ENCODE results near the gene SCYL3. TPM values are rescaled to one million over a fixed set of nuclear protein-coding genes. Genes with fewer than 3 reads are reported as not detected.
A peak's percentile ranks its signal among the peaks of the same experiment; 100 is the strongest.
"Not testable (repeated sequence)": the region's sequence is repeated elsewhere in the genome, so short reads cannot be mapped to it uniquely, and the experiment has no call there.

The SCYL3 gene
- total and polyA plus RNA-seq, 4 donors: 11.4 to 15.4 (median 11.6) TPM

GRCh38 chr1:169873582-169874199 is 20.0 kb downstream of the SCYL3 start:
- peaks cover 4% of the 10 kb centered on the region for H3K4me1 ChIP-seq (ENCODE audit: control insufficient read depth, insufficient read depth, low read length)
- H3K27me3 ChIP-seq (ENCODE audit: control insufficient read depth, insufficient read depth, low read length): no peaks in the 10 kb centered on the region
- no peak for DNase-seq (ENCODE audit: low read depth in 4 of 6, low spot score in 6 of 6)
- H3K9me3 ChIP-seq (ENCODE audit: control insufficient read depth, insufficient read depth, low read length): peaks cover 5% of the 10 kb centered on the region
- H3K27ac ChIP-seq (ENCODE audit: low read depth, low read length): no peak overlapping the region
- WGBS (ENCODE audit: insufficient coverage): no CpG with 5 or more reads among the region's 3 CpGs
- no peak overlapping the region for H3K4me3 ChIP-seq (ENCODE audit: low read depth, low read length)
- H3K36me3 ChIP-seq (ENCODE audit: control insufficient read depth, insufficient read depth, low read length): peaks cover 35% of the 10 kb centered on the region

DNA sequence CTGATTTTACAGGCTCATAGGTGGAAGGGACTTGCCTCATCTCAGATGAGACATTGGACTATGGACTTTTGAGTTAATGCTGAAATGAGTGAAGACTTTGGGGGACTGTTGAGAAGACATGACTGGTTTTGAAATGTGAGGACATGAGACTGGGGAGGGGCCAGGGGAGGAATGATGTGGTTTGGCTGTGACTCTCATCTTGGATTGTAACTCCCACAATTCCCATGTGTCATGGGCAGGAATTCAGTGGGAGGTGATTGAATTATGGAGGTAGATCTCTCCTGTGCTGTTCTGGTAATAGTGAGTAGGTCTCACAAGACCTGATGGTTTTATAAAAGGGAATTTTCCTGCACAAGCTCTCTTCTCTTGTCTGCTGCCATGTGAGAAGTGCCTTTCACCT is 20.8 kb downstream of the SCYL3 start:
- Histone ChIP-seq H3K27me3 (ENCODE audit: control insufficient read depth, insufficient read depth, low read length) (no peaks in the 10 kb centered on the region), H3K4me1 (ENCODE audit: control insufficient read depth, insufficient read depth, low read length) (peaks cover 5% of the 10 kb centered on the region), H3K27ac (ENCODE audit: low read depth, low read length) (no peak overlapping the region), H3K9me3 (ENCODE audit: control insufficient read depth, insufficient read depth, low read length) (peaks cover 5% of the 10 kb centered on the region), H3K36me3 (ENCODE audit: control insufficient read depth, insufficient read depth, low read length) (peaks cover 37% of the 10 kb centered on the region), H3K4me3 (ENCODE audit: low read depth, low read length) (no peak overlapping the region)
- DNase-seq (ENCODE audit: low read depth in 4 of 6, low spot score in 6 of 6): no peak

GRCh38 chr1:169871988-169872387 is 21.7 kb downstream of the SCYL3 start:
- not testable (repeated sequence) for H3K4me1 ChIP-seq (ENCODE audit: control insufficient read depth, insufficient read depth, low read length)
- 98% methylated on average over 3 of the region's 3 CpGs for WGBS (ENCODE audit: insufficient coverage)
- H3K36me3 ChIP-seq (ENCODE audit: control insufficient read depth, insufficient read depth, low read length): peaks cover 33% of the 10 kb centered on the region

GRCh38 chr1:169869426-169869825 is 24.3 kb downstream of the SCYL3 start:
- H3K4me3 ChIP-seq (ENCODE audit: low read depth, low read length): no peak overlapping the region
- peak overlapping the region; percentile 77 for H3K27ac ChIP-seq (ENCODE audit: low read depth, low read length)
- H3K9me3 ChIP-seq (ENCODE audit: control insufficient read depth, insufficient read depth, low read length): peaks cover 5% of the 10 kb centered on the region
- no peaks in the 10 kb centered on the region for H3K27me3 ChIP-seq (ENCODE audit: control insufficient read depth, insufficient read depth, low read length)
- WGBS (ENCODE audit: insufficient coverage): 45% methylated on average over 1 of the region's 1 CpG
- H3K36me3 ChIP-seq (ENCODE audit: control insufficient read depth, insufficient read depth, low read length): peaks cover 46% of the 10 kb centered on the region
- H3K4me1 ChIP-seq (ENCODE audit: control insufficient read depth, insufficient read depth, low read length): peaks cover 5% of the 10 kb centered on the region
- peak in 4 of 6 donors; percentile 52 to 89 (median 76) for DNase-seq (ENCODE audit: low read depth in 4 of 6, low spot score in 6 of 6)

More at GRCh38 chr1:169871988-169872387, 21.7 kb downstream of the SCYL3 start:
- not testable (repeated sequence) for H3K27me3 ChIP-seq (ENCODE audit: control insufficient read depth, insufficient read depth, low read length); H3K27ac ChIP-seq (ENCODE audit: low read depth, low read length); H3K9me3 ChIP-seq (ENCODE audit: control insufficient read depth, insufficient read depth, low read length); DNase-seq (ENCODE audit: low read depth in 4 of 6, low spot score in 6 of 6); H3K4me3 ChIP-seq (ENCODE audit: low read depth, low read length)

GRCh38 chr1:169868978-169869377 is 24.7 kb downstream of the SCYL3 start:
- Histone ChIP-seq H3K4me3 (ENCODE audit: low read depth, low read length) (no peak overlapping the region), H3K27me3 (ENCODE audit: control insufficient read depth, insufficient read depth, low read length) (no peaks in the 10 kb centered on the region), H3K27ac (ENCODE audit: low read depth, low read length) (peak overlapping the region; percentile 77), H3K4me1 (ENCODE audit: control insufficient read depth, insufficient read depth, low read length) (peaks cover 5% of the 10 kb centered on the region), H3K36me3 (ENCODE audit: control insufficient read depth, insufficient read depth, low read length) (peaks cover 45% of the 10 kb centered on the region), H3K9me3 (ENCODE audit: control insufficient read depth, insufficient read depth, low read length) (peaks cover 5% of the 10 kb centered on the region)
- WGBS (ENCODE audit: insufficient coverage): no CpG with 5 or more reads among the region's 2 CpGs
- DNase-seq (ENCODE audit: low read depth in 4 of 6, low spot score in 6 of 6): no peak

- no peak for DNase-seq (ENCODE audit: low read depth in 4 of 6, low spot score in 6 of 6)
- H3K36me3 ChIP-seq (ENCODE audit: control insufficient read depth, insufficient read depth, low read length): peaks cover 42% of the 10 kb centered on the region
- peaks cover 5% of the 10 kb centered on the region for H3K4me1 ChIP-seq (ENCODE audit: control insufficient read depth, insufficient read depth, low read length)
- no peak overlapping the region for H3K4me3 ChIP-seq (ENCODE audit: low read depth, low read length)
- no peaks in the 10 kb centered on the region for H3K27me3 ChIP-seq (ENCODE audit: control insufficient read depth, insufficient read depth, low read length)
- H3K27ac ChIP-seq (ENCODE audit: low read depth, low read length): peak overlapping the region; percentile 16
- WGBS (ENCODE audit: insufficient coverage): 100% methylated on average over 1 of the region's 4 CpGs
- peaks cover 1% of the 10 kb centered on the region for H3K9me3 ChIP-seq (ENCODE audit: control insufficient read depth, insufficient read depth, low read length)
These were observed 26.6 kb downstream of the SCYL3 start for GRCh38 chr1:169867012-169867675.

- H3K36me3 ChIP-seq (ENCODE audit: control insufficient read depth, insufficient read depth, low read length): peaks cover 37% of the 10 kb centered on the region
- WGBS (ENCODE audit: insufficient coverage): no CpG with 5 or more reads among the region's 2 CpGs
- no peaks in the 10 kb centered on the region for H3K9me3 ChIP-seq (ENCODE audit: control insufficient read depth, insufficient read depth, low read length)
- H3K27ac ChIP-seq (ENCODE audit: low read depth, low read length): no peak overlapping the region
- no peaks in the 10 kb centered on the region for H3K27me3 ChIP-seq (ENCODE audit: control insufficient read depth, insufficient read depth, low read length)
- H3K4me1 ChIP-seq (ENCODE audit: control insufficient read depth, insufficient read depth, low read length): peaks cover 5% of the 10 kb centered on the region
- DNase-seq (ENCODE audit: low read depth in 4 of 6, low spot score in 6 of 6): no peak
- no peak overlapping the region for H3K4me3 ChIP-seq (ENCODE audit: low read depth, low read length)
These were observed 27.1 kb downstream of the SCYL3 start for GRCh38 chr1:169866577-169866976.

DNA sequence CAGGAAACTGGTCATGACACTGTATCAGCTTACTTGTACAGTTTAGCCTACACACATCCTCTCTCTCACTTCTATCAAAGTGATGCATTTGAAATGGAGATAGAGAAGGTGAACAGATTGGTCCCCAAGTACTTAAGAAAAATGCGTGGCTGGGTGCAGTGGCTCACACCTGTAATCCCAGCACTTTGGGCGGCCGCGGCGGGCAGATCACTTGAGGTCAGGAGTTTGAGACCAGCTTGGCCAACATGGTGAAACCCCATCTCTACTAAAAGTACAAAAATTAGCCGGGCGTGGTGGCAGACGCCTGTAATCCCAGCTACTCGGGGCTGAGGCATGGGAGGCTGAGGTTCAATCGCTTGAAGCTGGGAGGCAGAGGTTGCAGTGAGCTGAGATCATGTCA is 29.2 kb downstream of the SCYL3 start:
- not testable (repeated sequence) for DNase-seq (ENCODE audit: low read depth in 4 of 6, low spot score in 6 of 6); H3K27me3 ChIP-seq (ENCODE audit: control insufficient read depth, insufficient read depth, low read length); H3K4me3 ChIP-seq (ENCODE audit: low read depth, low read length); H3K27ac ChIP-seq (ENCODE audit: low read depth, low read length); H3K9me3 ChIP-seq (ENCODE audit: control insufficient read depth, insufficient read depth, low read length); H3K4me1 ChIP-seq (ENCODE audit: control insufficient read depth, insufficient read depth, low read length)
- H3K36me3 ChIP-seq (ENCODE audit: control insufficient read depth, insufficient read depth, low read length): peaks cover 50% of the 10 kb centered on the region
- no CpG with 5 or more reads among the region's 10 CpGs for WGBS (ENCODE audit: insufficient coverage)

GRCh38 chr1:169860750-169861149 is 32.9 kb downstream of the SCYL3 start:
- H3K36me3 ChIP-seq (ENCODE audit: control insufficient read depth, insufficient read depth, low read length): peaks cover 38% of the 10 kb centered on the region
- DNase-seq (ENCODE audit: low read depth in 4 of 6, low spot score in 6 of 6): no peak
- H3K4me3 ChIP-seq (ENCODE audit: low read depth, low read length): no peak overlapping the region
- no peaks in the 10 kb centered on the region for H3K9me3 ChIP-seq (ENCODE audit: control insufficient read depth, insufficient read depth, low read length)
- no peaks in the 10 kb centered on the region for H3K27me3 ChIP-seq (ENCODE audit: control insufficient read depth, insufficient read depth, low read length)
- no peaks in the 10 kb centered on the region for H3K4me1 ChIP-seq (ENCODE audit: control insufficient read depth, insufficient read depth, low read length)
- H3K27ac ChIP-seq (ENCODE audit: low read depth, low read length): no peak overlapping the region

DNA sequence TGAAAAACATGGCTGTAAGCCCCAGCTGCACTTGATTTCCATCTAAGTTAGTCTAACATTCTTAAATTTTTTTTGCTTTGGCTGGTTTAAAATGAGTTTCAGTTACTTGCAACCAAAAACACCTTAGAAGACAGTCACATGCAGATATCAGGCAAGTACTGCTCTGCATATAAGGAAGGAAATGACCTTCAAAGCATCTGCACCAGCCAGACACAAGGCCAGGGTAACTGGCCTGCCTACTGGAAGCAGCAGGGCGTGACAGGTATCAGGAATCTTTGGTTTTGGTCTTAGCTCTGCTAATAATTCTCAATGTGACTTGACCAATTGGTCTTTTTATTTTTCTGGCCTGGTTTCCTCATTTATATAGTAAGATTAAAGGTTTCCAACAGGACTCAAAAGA is 33.5 kb downstream of the SCYL3 start:
- Histone ChIP-seq H3K27me3 (ENCODE audit: control insufficient read depth, insufficient read depth, low read length) (no peaks in the 10 kb centered on the region), H3K36me3 (ENCODE audit: control insufficient read depth, insufficient read depth, low read length) (peaks cover 32% of the 10 kb centered on the region), H3K9me3 (ENCODE audit: control insufficient read depth, insufficient read depth, low read length) (no peaks in the 10 kb centered on the region), H3K4me1 (ENCODE audit: control insufficient read depth, insufficient read depth, low read length) (no peaks in the 10 kb centered on the region), H3K4me3 (ENCODE audit: low read depth, low read length) (no peak overlapping the region), H3K27ac (ENCODE audit: low read depth, low read length) (no peak overlapping the region)
- WGBS (ENCODE audit: insufficient coverage): no CpG with 5 or more reads among the region's 1 CpG
- no peak for DNase-seq (ENCODE audit: low read depth in 4 of 6, low spot score in 6 of 6)

Data from spinal cord (tissue), 10 donors.